HG02763 (cell line): ENCODE measurements around the gene GSDME.
"Not testable (repeated sequence)": the region's sequence is repeated elsewhere in the genome, so short reads cannot be mapped to it uniquely, and the experiment has no call there.

ENCODE experiments used
- ATAC-seq: cut with Tn5 transposase; IDR thresholded peaks from one replicate; pipeline ENCODE4 v1.9.1; 2021; ENCODE audit warnings: mild to moderate bottlenecking, moderate library complexity; ENCODE audit not compliant: unreplicated experiment

The GSDME gene

DNA sequence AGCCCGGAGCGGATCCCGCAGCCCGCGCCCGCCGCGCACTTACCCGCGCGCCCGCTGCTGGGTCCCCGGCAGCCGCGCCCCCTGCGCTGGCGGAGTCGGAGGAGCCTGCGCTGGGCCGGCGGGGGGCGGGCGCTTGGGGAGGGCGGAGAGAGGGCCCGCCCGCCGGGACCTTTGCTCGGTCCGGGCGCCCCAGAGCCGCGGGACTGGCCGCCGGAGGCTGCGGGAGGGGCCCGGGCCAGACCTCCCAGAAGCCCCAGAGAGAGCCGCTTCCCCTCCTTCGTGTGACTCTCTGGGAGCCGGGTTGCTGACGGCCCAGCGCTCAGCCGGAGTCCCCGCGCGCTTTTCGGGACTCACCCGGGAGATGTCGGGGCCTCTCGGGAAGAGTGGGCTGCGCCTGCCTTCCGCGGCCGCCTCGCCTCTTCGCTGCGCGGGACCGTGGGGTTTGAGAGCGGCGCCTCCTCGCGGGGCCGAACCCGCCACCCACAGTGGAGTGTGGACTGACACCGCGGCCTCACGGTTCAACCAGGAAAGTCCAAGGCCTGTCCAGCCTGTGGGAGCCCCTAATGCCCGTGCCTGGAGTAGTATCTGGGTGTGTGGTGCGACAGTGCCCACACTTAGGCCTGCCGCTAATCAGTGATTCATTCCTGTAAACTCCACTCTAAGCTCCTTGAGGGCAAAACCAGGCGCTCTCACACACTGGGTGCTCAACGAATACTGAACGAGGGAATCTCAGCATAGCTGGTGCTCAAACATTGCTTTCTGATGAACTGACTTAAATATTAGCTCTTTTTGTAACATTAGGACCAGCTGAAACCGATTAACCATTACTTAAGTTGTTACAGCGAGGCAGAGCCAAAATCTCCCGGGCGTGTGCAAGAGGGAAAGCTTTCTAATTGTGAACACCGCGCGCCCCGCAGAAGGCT is at the start of gene GSDME:
Gene GSDME, minus strand, starts transcription at position 112 of the 923 bp plus-strand sequence. CDS start 7,690 bp downstream, outside the sequence.
- peak; percentile 61 for ATAC-seq

DNA sequence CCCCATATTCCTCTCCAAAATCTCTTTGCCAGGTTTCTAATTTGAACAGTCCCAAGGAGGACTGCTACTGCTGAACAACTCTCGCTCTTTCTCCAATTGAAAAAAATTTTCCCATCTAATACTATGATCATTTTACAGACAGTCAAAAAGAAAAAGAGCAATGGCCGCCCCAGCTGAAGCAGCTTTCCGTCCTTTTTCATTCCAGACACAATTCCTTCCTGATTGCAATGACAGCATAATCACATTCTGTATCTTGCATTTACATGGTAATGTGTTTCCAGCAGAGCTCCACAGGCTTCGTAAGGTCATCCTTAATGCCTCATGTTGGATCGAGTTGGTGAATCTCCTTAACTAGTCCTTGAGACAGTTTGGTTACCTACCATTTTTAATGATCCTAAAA is 45.0 kb upstream of the GSDME start:
- ATAC-seq: no peak

DNA sequence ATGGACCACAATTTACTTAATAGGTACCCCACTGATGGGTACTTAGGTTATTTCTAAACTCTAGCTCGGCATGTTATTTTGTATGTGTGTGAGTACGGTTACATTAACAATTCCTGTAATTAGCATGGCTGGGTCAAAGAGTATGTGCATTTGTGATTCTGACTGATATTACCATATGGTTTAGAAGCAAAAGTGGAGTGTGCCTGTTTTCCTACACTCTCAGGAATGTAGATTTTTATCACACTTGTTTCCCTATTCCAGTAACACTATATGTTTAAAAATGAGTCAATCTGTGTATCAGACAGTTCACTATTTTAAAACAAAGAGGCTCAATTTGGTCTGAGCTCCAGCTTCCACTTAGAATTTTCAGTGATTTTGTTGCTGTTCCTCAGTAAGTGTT is 44.6 kb upstream of the GSDME start:
- ATAC-seq: no peak

DNA sequence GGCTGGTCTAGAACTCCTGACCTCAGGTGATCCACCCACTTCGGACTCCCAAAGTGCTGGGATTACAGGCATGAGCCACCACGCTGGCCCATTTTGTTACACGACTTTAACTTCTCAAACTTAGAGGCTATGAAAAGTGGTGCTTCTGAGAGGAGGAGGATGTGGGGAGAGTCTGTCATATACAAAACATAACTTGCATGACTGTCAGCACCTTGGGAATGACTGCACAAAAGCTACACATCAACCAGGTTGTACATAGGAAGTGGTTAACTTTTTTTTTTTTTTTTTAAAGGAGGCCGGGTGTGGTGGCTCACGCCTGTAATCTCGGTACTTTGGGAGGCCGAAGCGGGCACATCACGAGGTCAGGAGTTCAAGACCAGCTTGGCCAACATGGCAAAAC is 43.4 kb upstream of the GSDME start:
- ATAC-seq: no peak

DNA sequence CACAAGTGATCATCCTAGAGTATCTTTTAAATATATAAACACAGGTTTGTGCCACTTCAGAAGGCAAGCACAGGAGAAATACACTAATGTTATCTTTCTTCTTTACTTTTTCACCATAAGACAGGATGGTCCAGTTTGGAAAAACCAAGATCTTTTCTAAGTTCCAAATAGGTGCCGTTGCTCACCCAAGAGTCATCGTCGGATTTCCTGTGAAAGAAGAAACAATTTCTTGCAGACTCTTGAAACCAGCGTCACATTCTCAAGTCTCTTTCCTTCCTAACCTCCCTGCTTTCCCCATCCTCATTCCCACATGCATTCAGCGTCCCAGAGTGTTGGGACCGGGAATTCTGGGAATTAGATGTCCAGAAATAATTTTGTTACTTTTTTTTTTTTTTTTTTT is 42.8 kb upstream of the GSDME start:
- ATAC-seq: no peak

DNA sequence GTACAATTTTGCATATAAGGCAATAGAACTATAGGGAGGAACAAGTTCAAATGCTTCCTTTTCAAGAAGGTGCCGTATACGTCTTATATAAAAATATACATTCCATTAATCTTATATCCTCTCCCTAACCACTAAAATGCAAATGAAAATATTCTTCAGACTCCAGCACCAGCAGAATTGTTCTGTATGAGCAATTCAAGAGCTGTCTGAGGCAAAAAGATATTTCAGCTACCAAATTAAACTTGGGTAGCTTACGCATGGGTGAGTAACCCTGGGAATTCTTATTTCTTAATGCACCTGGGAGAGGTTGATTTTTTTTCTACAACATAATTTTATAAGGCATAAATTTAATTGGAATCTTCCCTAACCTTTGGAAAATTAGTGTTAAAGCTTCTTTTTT is 42.2 kb upstream of the GSDME start:
- ATAC-seq: no peak

DNA sequence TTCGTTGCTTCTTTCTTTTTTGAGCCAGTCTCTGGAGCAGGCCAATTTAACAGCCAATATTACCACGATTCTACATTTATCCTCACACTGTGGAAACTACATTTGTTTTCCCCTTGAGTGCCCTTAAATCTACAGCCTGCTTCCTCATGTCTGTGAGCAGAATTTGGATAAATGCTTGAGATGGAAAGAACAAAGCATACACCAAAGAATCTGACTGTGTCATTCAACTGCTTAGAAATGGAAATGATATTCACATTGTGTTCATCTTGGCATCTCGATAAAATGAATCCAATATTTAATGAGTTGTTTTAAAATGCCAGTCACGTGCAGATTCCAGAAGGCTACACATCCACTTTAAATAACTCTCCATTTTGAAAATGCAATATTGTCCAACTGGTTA is 41.0 kb upstream of the GSDME start:
- ATAC-seq: no peak

DNA sequence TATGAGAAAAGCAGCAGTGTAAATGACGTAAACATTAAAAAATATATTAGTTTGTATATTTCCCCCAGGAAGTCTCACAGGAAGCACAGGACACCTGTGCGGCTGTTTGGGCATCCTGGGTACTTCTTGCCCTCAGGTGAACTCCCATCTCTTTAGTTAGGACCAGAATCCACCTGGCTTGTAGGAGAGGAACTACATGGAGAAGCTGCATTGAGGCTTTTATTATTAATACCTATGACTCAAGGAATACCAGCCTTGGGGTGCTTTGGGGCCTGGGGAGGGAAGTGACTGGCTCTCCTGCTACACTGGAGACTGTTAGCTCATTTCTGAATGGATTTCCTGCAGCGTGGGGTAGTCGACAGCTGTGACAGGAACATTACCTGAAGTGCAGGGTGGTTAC is 40.0 kb upstream of the GSDME start:
- no peak for ATAC-seq

DNA sequence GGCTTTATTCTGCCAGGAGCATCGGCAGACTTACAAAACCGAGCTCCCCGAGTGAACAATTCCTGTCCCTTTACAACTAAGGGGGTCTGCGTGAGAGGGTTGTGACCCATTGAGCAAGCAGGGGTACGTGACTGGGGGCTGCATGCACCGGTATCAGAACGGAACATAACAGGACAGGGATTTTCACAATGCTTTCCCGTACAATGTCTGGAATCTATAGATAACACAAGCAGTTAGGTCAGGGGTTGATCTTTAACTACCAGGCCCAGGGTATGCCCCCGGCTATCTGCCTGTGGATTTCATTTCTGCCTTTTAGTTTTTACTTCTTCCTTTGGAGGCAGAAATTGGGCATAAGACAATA is 38.1 kb upstream of the GSDME start:
- no peak for ATAC-seq

DNA sequence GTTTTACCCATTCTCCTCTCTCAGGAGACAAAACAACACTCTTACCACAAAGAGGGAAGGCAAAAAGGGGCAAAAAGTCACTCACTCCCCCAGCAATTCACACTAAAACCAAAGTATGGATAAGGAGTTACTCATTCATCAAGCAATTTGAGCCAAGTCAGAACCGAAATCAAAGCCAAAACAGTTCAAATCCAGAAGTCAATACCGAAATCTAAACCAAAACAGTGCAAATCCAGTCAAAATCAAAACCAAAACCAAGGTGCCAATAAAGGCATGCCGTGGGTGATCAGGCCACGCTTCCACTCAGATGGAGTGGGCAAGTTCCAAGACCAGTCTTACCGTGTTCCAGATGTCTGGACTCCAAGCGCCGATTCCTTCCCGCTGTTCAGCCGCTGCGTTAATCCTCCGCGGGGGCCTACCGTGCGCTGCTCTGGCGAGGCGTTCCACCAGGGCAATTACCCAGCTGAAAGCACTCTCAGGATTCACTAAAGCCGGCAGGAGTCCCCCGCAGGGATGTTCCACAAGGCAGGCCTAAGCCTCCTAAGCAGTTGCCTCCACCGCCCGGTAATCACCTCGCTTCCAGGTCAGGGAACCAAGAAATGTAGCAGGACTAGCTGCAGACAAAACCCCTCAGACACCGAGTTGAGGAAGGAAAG is 37.6 kb upstream of the GSDME start:
- ATAC-seq: not testable (repeated sequence)

DNA sequence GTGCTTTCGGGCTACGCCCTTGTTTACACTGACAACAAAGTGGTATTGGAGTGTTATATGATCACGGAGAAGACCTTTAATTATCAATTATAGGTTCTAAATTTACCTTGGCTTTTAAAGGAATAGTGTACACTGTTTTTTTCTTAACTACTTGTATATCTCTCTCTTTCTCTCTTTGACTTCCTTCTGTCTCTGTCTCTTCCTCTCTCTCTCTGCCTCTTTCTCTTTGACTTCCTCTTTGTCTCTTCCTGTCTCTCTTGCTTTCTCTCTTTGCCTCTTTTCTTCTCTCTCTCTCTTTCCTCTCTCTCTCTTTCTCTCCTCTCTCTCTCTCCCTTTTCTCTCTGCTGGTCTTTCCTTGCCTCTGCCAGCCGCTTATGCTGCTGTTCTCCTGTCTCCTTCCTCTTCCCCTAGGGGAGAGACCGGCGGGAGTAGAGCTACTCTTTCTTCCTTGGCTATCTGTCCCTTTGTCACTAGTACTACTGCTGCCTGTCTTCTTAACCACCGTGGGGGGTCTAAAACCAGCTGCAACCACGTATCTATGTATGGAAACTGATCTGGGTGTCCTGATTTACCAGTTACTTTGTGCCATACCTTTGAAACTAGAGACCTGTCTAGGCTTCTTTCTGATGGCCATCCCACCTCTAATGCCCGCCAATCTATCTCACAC is 36.9 kb upstream of the GSDME start:
- no peak for ATAC-seq

DNA sequence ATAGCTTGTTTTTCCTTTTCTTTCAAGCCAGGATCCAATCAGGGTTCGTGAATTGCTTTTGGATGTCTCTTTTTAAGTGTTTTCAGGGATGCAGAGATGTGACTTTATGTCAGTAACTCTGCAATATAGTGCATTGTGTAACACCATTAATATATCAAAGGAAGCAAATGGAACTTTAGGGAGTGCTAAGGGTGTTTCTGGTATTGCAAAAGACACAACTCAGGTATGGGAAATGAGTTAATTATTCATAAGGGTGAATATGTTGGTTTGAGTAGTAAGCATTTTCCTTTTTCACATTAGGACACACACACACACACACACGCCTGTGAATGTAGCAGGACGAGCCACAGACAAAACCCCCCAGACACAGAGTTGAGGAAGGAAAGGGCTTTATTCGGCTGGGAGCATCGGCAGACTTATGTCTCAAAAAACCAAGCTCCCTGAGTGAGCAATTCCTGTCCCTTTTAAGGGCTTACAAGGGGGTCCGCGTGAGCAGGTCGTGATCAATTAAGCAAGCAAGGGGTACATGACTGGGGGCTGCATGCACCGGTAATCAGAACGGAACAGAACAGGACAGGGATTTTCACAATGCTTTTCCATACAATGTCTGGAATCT is 31.8 kb upstream of the GSDME start:
- ATAC-seq: no peak

DNA sequence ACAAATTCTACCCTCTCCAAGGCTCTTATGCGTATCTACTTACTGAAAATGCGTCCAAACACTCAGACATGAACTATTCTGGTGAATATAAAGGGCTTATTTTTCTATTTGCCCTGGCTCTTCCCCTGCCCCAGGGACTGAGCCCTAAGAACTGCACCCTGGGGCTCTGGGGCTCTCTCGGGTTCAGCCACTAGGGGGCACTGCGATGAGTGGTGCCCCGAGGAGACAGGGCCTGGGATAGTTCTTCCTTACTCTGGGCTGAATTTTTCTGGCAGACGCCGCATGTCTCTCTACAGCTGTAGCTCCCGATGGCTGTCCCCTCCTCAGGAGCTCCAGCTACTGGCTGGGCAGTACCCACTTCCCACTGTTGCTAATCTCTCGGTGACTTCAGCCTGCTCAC is 30.8 kb upstream of the GSDME start:
- ATAC-seq: no peak

DNA sequence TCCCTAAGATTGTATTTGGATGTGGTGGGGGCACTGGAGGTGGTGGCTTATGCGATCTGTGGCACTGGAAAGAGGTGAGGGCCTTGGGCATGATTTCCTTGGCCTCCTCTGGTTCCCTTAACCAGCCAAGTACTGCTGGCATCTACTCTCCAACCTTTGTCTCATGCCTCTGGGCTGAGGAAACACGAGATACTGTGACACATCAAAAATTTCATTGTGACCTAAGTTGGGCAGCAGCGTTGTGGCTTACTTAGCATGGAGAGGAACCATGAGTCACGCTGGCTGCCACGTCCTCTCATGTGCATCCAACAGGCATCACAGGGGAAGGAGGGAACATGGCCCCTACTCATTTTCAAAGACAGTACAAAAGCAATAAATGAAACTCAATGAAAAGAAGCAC is 29.7 kb upstream of the GSDME start:
- no peak for ATAC-seq

DNA sequence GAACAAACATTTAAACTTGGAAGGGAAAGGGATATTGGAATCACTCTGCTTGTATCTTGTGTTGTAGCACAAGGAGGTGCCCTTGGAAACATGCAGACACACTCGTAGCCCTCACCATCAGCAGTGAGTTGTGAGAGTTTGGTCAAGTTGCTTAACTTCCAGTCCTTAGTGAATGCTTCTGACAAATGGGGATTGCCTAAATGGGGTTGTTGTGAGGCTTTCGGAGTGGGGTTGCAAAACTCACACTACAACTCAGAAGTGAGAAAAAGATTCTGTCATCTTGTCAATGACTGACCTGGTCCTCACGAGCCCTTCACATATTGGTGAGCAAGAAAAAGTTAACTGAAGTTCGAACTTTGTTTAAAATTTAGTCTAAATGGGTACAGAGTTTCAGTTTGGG is 29.0 kb upstream of the GSDME start:
- ATAC-seq: no peak

DNA sequence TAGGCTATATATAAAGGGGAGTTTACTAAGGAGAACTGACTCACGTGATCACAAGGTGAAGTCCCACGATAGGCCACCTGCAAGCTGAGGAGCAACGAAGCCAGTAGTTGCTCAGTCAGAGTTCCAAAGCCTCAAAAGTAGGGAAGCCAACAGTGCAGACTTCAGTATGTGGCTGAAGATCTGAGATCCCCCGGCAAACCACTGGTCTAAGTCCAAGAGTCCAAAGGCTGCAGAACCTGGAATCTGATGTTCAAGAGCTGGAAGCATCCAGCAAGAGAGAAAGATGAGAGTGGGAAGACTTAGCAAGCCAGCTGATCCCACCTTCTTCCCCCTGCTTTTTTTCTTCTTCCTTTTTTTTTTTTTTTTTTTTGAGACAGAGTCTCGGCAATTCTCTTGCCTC is 27.0 kb upstream of the GSDME start:
- ATAC-seq: no peak

DNA sequence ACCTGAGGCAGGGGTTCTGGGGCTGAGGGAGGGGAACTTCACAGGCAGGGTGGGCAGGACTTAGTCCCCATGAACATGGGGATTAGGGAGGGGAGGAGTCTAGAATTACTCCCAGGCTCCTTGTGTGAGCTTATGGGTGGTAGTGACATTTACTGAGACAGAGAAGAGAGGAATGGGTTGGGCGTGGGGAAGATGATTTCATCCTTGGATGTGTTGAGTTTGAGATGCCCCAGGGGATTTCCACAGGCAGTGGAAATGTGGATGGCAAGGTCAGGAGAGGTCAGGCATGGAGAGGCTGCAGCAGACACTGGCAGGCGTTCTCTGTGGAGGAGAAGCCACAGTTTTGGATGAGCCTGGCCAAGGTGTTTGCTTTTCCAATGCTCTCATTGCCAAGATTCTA is 26.4 kb upstream of the GSDME start:
- ATAC-seq: no peak

DNA sequence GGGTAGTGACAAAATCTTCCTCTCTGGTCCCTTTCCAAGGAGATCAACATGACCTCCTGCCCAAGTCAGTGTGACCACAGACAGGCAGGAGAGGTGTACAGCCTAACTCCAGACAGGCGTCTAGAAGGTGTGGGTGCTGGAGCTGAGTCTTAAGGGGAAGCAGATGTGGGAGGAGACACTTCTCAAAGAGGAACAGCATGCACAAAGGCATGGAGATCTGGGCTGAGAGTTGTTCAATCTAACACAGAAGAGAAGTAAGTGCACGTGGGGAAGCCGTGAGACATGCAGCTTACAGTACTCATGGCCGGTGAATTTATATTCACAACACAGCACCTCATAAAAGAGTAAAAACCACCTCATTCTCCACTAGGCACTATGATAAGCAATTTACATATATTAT is 23.8 kb upstream of the GSDME start:
- ATAC-seq: no peak

DNA sequence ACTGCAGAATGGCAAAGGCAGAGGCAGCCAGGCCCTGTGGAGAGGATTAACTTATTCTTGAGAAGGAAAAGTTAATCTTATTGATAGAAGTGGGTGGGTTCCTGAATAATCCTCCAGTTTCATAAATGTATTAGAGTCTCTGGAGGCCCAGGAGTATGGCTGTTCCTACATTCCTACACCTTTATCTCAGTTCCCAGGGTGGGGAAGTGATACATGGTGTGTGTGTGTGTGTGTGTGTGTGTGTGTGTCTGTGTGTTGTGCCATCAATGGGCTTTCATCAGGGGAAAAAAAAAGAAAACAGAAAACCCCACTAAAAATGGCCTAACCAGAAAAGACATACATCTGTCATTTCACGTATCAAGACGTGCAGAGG is 22.0 kb upstream of the GSDME start:
- ATAC-seq: no peak

DNA sequence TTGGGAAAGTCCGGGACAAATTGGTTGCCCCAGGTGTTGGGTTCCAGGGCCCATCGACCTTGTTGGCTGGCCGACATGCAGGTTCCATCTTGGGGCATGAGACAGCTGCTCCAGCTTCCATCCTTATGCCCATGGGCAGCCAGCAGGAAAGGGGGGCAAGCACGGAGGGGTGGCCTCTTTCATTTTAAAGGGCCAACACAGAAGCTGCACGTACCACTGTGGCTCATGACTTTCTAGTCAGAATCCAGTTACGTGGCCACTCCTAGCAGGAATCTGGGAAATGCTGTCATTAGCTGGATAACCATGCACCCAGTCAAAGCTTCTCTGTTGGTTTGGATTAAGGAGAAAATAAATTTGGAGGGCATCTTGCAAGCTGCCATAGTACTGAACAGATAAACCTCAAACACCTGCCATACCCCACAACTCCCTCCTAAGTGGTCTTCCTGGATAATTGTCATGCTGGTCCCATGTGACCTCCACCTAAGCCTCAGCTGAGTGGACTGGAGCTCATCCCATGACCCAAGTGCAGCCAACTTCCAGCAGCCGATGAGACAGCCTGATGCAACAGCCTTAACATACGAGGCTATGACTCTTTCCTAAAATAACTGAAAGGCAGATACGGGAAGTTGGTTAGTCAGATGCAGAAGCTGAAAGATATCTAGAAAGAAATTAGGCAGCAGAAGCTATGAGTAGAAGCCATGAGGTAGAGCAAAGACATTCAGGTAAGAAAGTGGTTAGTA is 21.4 kb upstream of the GSDME start:
- no peak for ATAC-seq

DNA sequence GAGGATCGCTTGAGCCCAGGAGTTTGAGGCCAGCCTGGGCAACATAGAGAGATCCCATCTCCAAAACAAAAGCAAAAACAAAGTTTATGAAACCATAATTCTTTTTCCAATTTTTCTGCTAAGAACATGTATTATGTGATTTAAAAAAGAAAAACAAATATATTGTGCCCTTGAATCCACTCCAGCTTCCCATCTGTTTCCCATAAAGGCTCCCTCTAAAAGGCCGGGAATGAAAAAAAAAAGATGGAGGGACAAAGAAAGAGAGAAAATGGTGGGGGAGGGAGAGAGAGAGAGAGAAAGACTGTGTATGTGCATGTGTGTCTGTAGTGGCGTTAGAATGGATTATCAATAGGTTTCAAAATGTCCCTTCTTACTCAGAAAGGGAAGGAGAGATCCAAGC is 20.5 kb upstream of the GSDME start:
- no peak for ATAC-seq
